NB4 (cell line): ENCODE data around the gene MUL1.

Experiments used
- CTCF ChIP-seq: IDR thresholded peaks from one replicate; pipeline ENCODE4 v1.5.1; 2012; ENCODE audit warnings: low read depth, low read length
- POLR2A ChIP-seq: IDR thresholded peaks from 2 replicates; pipeline ENCODE4 v1.6.1; 2011; ENCODE audit warnings: mild to moderate bottlenecking; ENCODE audit not compliant: insufficient read length; ENCODE audit errors: extremely low read depth

GRCh38 chr1:20552728-20553445, 44.9 kb upstream of the MUL1 start:
- TF ChIP-seq POLR2A (no peak), CTCF (no peak)
